ENCODE results near the gene CCNA2.
A peak's percentile ranks its signal among the peaks of the same experiment; 100 is the strongest.

CCNA2 gene

GRCh38 chr4:121800961-121801714 lies 22.5 kb downstream of the CCNA2 start, which contains the start of gene EXOSC9:
Gene EXOSC9 (plus strand): TSS chr4:121801323. CDS start chr4:121801425, 102 bp downstream.
- DNase-seq, result peak; percentile 95

- no peak for DNase-seq
Measured at GRCh38 chr4:121800638-121800960, 23.1 kb downstream of the CCNA2 start.

GRCh38 chr4:121799867-121800501 lies 23.7 kb downstream of the CCNA2 start:
- DNase-seq, result no peak

GRCh38 chr4:121799208-121799823 lies 24.4 kb downstream of the CCNA2 start:
- no peak for DNase-seq

DNA sequence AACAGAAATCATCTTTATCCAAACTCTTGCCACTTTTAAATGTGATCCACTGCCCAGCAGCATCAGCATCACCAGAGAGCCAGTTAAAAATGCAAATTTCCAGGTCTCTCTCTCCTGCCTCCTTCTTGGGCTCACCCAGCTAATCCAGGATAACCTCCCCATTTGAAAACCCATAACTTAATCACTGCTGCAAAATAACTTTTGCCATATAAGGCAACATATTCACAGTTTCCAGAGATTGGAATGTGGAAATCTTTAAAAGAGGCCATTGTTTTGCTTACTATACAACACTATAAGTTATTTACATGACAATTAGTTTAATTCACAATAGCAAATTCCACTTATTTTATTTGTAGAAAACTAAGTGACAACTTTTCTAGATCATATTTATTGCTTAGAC lies 27.4 kb downstream of the CCNA2 start:
- DNase-seq, result no peak

DNA sequence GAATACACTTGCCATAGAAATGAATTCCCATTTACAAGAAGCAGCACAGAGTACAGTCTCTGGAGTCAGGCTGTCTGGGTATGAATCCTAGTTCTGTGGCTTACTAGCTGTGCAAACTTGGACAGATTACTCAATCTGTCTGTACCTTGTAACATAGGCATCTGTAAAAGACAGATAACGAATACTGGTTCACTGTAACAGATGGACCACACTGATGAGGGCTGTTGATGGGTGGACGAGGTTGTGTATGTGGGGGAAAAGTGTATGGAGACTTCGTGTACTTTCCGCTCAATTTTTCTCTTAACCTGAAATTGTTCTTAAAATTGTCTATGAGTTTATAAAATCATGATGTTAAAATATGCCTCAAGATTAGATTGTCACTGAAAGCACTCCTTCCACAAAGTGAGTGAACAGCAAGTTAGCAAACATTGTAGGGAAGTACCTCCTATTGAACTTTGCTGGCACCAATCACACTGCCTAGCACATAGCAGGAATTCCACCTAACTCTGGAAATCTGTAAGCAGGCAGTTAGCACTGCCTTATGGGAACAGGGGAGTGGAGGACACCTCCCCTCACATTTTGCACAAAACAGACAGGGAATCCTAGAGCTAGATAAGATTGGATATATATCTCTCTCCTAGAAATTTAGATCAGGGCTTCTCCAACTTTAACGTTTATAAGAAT lies 29.0 kb downstream of the CCNA2 start:
- DNase-seq, result peak; percentile 95

- DNase-seq, result no peak
Measured at GRCh38 chr4:121792966-121793365, 30.7 kb downstream of the CCNA2 start.

DNA sequence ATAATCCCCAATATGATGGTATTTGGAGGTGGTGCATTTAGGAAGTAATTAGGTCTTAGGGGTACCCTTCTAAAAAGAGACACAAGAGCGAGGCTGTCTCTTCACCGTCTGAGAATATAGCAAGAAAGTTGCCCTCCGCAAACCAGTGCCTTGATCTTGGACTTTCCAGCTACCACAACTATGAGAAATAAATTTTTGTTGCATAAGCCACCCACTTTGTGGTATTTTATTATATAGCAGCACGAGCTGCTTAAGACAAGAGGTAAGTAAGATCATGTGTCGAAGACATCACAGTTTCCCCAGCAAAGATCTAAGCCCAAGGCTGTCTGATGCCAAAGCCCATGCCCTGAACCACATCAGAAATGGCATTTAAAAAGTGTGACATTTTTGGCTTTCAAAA lies 32.2 kb downstream of the CCNA2 start:
- DNase-seq, result no peak

DNA sequence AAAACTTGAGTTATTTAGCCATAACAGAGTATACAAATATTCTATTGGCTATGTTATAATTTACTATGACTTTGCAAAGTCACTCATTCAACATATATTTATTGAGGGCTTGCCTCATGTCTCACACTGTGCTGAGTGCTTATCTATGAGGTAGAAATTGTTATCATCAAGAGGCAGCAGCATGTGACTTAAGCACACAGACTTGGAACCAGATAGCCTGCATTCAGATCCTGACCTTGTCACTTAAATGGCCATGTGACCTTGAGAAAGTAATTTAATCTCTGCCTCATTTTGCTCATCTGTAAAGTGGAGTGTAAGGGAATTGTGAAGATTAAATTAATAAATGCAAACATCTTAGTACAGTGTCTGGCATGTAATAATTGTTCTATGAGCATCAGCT lies 32.7 kb downstream of the CCNA2 start:
- DNase-seq, result peak; percentile 94

DNA sequence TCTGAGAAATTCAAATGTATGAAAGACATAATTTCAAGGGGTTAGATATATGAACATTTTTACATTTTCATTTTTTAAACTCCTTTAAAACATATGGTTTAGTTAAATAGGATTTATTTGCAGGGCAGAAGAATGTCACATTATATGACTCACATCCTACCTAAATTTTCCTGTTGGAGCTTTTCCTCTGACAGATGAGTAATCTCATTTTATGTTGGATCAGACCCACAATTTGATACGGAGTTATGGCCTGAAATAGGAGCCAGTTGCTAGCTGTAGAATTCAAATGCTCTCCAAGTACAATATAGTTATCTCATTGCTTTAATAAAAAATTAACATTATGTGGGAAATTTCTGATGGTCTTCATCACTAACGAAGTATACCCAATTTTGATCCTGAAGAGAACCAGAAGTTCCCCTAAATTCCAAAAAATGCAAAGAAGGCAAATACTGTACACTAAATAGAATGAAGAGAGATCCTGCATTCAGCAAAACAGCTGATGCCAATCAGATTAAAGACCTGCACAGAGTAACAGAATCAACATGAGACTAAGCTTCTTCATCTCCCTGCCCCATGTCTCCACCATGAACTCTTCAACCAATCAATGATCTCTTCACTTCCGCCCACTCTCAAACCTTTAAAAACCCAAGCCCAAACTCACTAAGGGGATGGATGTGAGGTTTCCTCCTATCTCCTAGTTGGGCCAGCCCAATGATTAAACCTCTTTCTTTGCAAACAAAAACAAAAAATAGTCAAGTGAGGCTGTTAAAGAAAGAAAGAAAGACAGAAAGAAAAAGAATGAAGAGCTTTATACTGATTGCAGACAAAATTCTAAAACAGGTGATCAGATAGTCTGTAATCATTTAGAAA lies 33.5 kb downstream of the CCNA2 start:
- DNase-seq, result peak; percentile 16

- no peak for DNase-seq
Measured at GRCh38 chr4:121789455-121789854, 34.2 kb downstream of the CCNA2 start.

DNA sequence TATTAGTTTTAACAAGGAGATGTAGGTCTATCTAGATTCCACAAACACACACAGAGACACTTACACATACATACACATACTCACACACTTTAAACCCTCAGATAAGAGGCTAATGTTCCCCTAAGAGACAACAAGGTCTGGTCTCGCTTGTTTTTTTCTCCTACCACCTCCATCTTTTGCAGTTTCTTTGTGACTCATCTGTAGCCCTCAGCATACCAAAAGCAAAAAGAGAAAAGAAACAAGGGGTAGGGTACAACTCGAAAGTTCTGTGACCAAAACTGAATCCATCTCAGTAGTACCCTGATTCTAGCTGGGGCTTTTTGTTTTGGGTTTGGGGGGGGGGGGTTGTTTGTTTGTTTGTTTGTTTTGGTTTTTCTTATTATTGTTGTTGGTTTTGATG lies 34.8 kb downstream of the CCNA2 start:
- DNase-seq, result no peak

- no peak for DNase-seq
Measured at GRCh38 chr4:121786221-121786620, 37.5 kb downstream of the CCNA2 start.

GRCh38 chr4:121785479-121785878 lies 38.2 kb downstream of the CCNA2 start:
- no peak for DNase-seq

DNA sequence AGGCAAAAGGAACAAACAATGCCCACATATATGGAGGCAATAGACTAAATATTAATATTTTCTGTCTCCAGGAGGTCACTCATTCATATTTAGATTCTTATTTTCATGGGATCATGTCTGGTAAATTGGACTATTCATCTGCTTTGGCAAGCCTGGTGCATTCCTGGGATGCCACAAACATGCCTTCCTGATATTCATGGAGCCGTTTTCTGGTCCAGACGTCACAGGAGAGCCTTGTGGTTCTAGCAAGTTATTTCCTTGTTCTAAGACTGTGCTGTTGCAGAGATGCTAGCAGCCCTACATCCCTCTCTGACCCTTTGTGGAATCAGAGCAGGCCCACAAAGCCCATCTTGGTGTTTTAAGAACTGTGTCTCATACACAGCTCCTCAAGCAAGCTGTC lies 38.7 kb downstream of the CCNA2 start:
- no peak for DNase-seq

GRCh38 chr4:121784401-121784800 lies 39.3 kb downstream of the CCNA2 start:
- DNase-seq, result no peak

GRCh38 chr4:121783210-121783609 lies 40.5 kb downstream of the CCNA2 start:
- no peak for DNase-seq

- DNase-seq, result no peak
Measured at GRCh38 chr4:121778991-121779628, 44.6 kb downstream of the CCNA2 start.

DNA sequence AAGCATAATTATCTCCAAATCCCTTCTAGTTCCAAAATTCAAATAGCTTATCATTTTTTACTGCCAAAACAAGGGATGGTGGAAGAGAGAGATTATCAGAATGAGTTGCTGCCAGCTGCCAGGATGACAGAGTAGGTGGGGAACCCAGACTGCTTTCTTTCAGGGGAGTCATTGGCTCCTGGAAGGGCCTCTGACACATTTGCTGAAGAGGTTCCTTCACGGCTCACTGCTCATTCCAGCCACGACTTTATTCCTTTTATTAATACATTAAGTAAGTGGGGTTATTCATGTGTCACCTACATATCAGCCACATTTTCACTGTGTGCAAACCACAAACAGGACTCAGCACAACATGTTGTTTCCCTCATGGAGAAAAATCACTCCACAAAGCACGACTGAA lies 46.1 kb downstream of the CCNA2 start:
- DNase-seq, result peak; percentile 31

- DNase-seq, result no peak
Measured at GRCh38 chr4:121776610-121777401, 46.9 kb downstream of the CCNA2 start.

GRCh38 chr4:121773883-121774282 lies 49.8 kb downstream of the CCNA2 start:
- no peak for DNase-seq
